GM21360 (cell line): ENCODE results near the gene SMIM35.

ENCODE experiments used
- ATAC-seq: cut with Tn5 transposase; IDR thresholded peaks from one replicate; pipeline ENCODE4 v1.9.1; 2021; ENCODE audit warnings: mild to moderate bottlenecking, moderate library complexity; ENCODE audit not compliant: unreplicated experiment

SMIM35 gene

GRCh38 chr11:118111019-118111743 is 24.4 kb upstream of the SMIM35 start:
- ATAC-seq: no peak

- ATAC-seq: no peak
These were observed 22.5 kb upstream of the SMIM35 start for GRCh38 chr11:118109231-118109630.

GRCh38 chr11:118108513-118108912 is 21.8 kb upstream of the SMIM35 start:
- ATAC-seq: no peak

- no peak for ATAC-seq
These were observed 20.1 kb upstream of the SMIM35 start for GRCh38 chr11:118106789-118107335.

- ATAC-seq: no peak
These were observed 19.0 kb upstream of the SMIM35 start for GRCh38 chr11:118105657-118106305.

- no peak for ATAC-seq
These were observed 17.7 kb upstream of the SMIM35 start for GRCh38 chr11:118104491-118104890.

GRCh38 chr11:118102721-118103261 is 16.0 kb upstream of the SMIM35 start:
- ATAC-seq: no peak

- ATAC-seq: no peak
These were observed 14.0 kb upstream of the SMIM35 start for GRCh38 chr11:118100691-118101232.

GRCh38 chr11:118099838-118100556 is 13.2 kb upstream of the SMIM35 start:
- ATAC-seq: no peak

- ATAC-seq: no peak
These were observed 12.5 kb upstream of the SMIM35 start for GRCh38 chr11:118098996-118099837.

GRCh38 chr11:118095967-118096367 is 9.2 kb upstream of the SMIM35 start:
- ATAC-seq: no peak

- no peak for ATAC-seq
These were observed 8.7 kb upstream of the SMIM35 start for GRCh38 chr11:118095493-118095892.

- ATAC-seq: no peak
These were observed 6.3 kb upstream of the SMIM35 start for GRCh38 chr11:118092907-118093571.

- ATAC-seq: no peak
These were observed 4.9 kb upstream of the SMIM35 start for GRCh38 chr11:118091690-118092089.

- ATAC-seq: no peak
These were observed 3.9 kb upstream of the SMIM35 start for GRCh38 chr11:118090545-118091162.

- ATAC-seq: no peak
These were observed 1.8 kb upstream of the SMIM35 start for GRCh38 chr11:118088531-118088930.

GRCh38 chr11:118087931-118088330 is 1.2 kb upstream of the SMIM35 start:
- no peak for ATAC-seq

GRCh38 chr11:118084656-118085055 is 2.1 kb downstream of the SMIM35 start:
- no peak for ATAC-seq

- ATAC-seq: no peak
These were observed 2.5 kb downstream of the SMIM35 start for GRCh38 chr11:118084247-118084646.
